Glutamatergic neuron (in vitro differentiated cells): ENCODE data around the gene METTL21C. TPM values are rescaled to one million over a fixed set of nuclear protein-coding genes. Genes with fewer than 3 reads are reported as not detected.

Experiments used
- DNase-seq: peaks from one replicate; pipeline ENCODE4 v3.0.0; 2022
- H3K27ac Mint-ChIP-seq: one replicate; pipeline ENCODE4 v1.8.0; 2020; ENCODE audit warnings: mild to moderate bottlenecking, mixed read lengths, inconsistent platforms; ENCODE audit not compliant: unreplicated experiment
- H3K27me3 Mint-ChIP-seq: one replicate; pipeline ENCODE4 v1.8.0; 2020; ENCODE audit warnings: mild to moderate bottlenecking, moderate library complexity, mixed read lengths, inconsistent platforms; ENCODE audit not compliant: unreplicated experiment
- H3K36me3 Mint-ChIP-seq: one replicate; pipeline ENCODE4 v1.8.0; 2020; ENCODE audit warnings: mild to moderate bottlenecking, mixed read lengths, inconsistent platforms; ENCODE audit not compliant: unreplicated experiment
- H3K4me1 Mint-ChIP-seq: one replicate; pipeline ENCODE4 v1.8.0; 2020; ENCODE audit warnings: mild to moderate bottlenecking, low read depth, mixed read lengths, inconsistent platforms; ENCODE audit not compliant: unreplicated experiment
- H3K4me3 Mint-ChIP-seq: one replicate; pipeline ENCODE4 v1.8.0; 2020; ENCODE audit warnings: mild to moderate bottlenecking, mixed read lengths, inconsistent platforms; ENCODE audit not compliant: unreplicated experiment
- H3K9me3 Mint-ChIP-seq: one replicate; pipeline ENCODE4 v1.8.0; 2020; ENCODE audit warnings: mild to moderate bottlenecking, moderate library complexity, mixed read lengths, inconsistent platforms; ENCODE audit not compliant: unreplicated experiment
- CTCF ChIP-seq: fragments of 200-600 bp; sonication (generic); IDR thresholded peaks from one replicate; pipeline ENCODE4 v1.5.0; 2021; ENCODE audit not compliant: partially characterized antibody, unreplicated experiment
- total RNA-seq: library from RNA; stranded (reverse); fragmentation: NEBNext Ultra II Directional; extraction: Animal tissue kit (Norgen Biotek cat#: 25700); gene quantifications from one replicate; pipeline ENCODE4 v1.2.1, GENCODE V29; 2021; ENCODE audit not compliant: unreplicated experiment

Gene METTL21C
- total RNA-seq, 1 donor from 2014 or later = not detected

- H3K4me3 Mint-ChIP-seq = no peak overlapping the region
- no peaks in the 10 kb centered on the region for H3K36me3 Mint-ChIP-seq
- H3K4me1 Mint-ChIP-seq = no peaks in the 10 kb centered on the region
- TF ChIP-seq CTCF = no peak
- DNase-seq = no peak
- no peak overlapping the region for H3K27ac Mint-ChIP-seq
- H3K27me3 Mint-ChIP-seq = no peaks in the 10 kb centered on the region
- no peaks in the 10 kb centered on the region for H3K9me3 Mint-ChIP-seq
Observed at GRCh38 chr13:102709536-102709935, 14.7 kb upstream of the METTL21C start.

- no peak overlapping the region for H3K4me3 Mint-ChIP-seq
- H3K4me1 Mint-ChIP-seq = no peaks in the 10 kb centered on the region
- H3K9me3 Mint-ChIP-seq = no peaks in the 10 kb centered on the region
- no peak overlapping the region for H3K27ac Mint-ChIP-seq
- no peaks in the 10 kb centered on the region for H3K36me3 Mint-ChIP-seq
- DNase-seq = no peak
- TF ChIP-seq CTCF = no peak
- peaks cover 1% of the 10 kb centered on the region for H3K27me3 Mint-ChIP-seq
Observed at GRCh38 chr13:102708991-102709390, 14.1 kb upstream of the METTL21C start.

- no peak overlapping the region for H3K4me3 Mint-ChIP-seq
- H3K27me3 Mint-ChIP-seq = peaks cover 1% of the 10 kb centered on the region
- H3K9me3 Mint-ChIP-seq = no peaks in the 10 kb centered on the region
- TF ChIP-seq CTCF = no peak
- no peak for DNase-seq
- no peaks in the 10 kb centered on the region for H3K36me3 Mint-ChIP-seq
- peaks cover 2% of the 10 kb centered on the region for H3K4me1 Mint-ChIP-seq
- no peak overlapping the region for H3K27ac Mint-ChIP-seq
Observed at GRCh38 chr13:102708211-102708610, 13.4 kb upstream of the METTL21C start.

GRCh38 chr13:102707467-102707866 lies 12.6 kb upstream of the METTL21C start:
- DNase-seq = no peak
- H3K4me3 Mint-ChIP-seq = no peak overlapping the region
- no peaks in the 10 kb centered on the region for H3K36me3 Mint-ChIP-seq
- no peak for TF ChIP-seq CTCF
- H3K27ac Mint-ChIP-seq = no peak overlapping the region
- H3K9me3 Mint-ChIP-seq = no peaks in the 10 kb centered on the region
- peaks cover 1% of the 10 kb centered on the region for H3K27me3 Mint-ChIP-seq
- peaks cover 2% of the 10 kb centered on the region for H3K4me1 Mint-ChIP-seq

- Mint-ChIP-seq H3K36me3 (no peaks in the 10 kb centered on the region), H3K4me1 (peaks cover 3% of the 10 kb centered on the region), H3K4me3 (no peak overlapping the region), H3K27me3 (peaks cover 1% of the 10 kb centered on the region), H3K9me3 (no peaks in the 10 kb centered on the region), H3K27ac (no peak overlapping the region)
- no peak for TF ChIP-seq CTCF
- DNase-seq = no peak
Observed at GRCh38 chr13:102704238-102705058, 9.6 kb upstream of the METTL21C start.
